ENCODE data around the gene ARHGAP33.
"Not testable (repeated sequence)": the region's sequence is repeated elsewhere in the genome, so short reads cannot be mapped to it uniquely, and the experiment has no call there.

ARHGAP33 gene

DNA sequence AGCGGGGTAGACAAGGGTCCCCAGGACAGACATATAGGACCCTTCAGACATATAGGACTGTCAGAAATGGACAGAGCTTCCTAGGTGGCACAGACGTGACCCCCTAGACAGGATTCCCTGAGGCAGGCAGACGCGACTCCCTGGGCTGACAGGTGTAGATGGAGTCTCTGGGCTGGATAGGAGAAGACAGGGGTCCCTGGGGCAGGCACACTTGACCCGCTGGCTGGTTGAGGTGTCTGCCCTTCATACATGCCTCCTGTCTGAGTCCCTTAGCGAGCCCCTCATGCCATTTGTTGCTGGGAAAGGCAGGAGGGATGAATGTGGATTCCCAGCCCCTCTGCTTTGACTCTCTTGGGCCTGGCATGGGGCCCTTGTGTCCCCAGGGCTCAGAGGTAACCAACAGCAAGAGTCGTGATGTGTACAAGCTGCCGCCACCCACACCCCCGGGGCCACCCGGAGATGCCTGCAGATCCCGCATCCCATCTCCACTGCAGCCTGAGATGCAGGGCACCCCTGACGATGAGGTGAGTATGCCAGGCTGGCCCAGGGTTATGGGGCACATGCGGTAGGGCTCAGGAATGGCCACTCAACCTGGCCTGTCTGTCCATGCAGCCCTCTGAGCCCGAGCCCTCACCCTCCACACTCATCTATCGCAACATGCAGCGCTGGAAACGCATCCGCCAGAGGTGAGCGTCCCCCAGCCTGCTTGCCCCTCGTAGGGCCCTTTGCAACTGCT, 21.6 kb upstream of the ARHGAP33 start:
- H3K4me3 ChIP-seq, result no peak overlapping the region
- no peak overlapping the region for H3K27ac ChIP-seq

DNA sequence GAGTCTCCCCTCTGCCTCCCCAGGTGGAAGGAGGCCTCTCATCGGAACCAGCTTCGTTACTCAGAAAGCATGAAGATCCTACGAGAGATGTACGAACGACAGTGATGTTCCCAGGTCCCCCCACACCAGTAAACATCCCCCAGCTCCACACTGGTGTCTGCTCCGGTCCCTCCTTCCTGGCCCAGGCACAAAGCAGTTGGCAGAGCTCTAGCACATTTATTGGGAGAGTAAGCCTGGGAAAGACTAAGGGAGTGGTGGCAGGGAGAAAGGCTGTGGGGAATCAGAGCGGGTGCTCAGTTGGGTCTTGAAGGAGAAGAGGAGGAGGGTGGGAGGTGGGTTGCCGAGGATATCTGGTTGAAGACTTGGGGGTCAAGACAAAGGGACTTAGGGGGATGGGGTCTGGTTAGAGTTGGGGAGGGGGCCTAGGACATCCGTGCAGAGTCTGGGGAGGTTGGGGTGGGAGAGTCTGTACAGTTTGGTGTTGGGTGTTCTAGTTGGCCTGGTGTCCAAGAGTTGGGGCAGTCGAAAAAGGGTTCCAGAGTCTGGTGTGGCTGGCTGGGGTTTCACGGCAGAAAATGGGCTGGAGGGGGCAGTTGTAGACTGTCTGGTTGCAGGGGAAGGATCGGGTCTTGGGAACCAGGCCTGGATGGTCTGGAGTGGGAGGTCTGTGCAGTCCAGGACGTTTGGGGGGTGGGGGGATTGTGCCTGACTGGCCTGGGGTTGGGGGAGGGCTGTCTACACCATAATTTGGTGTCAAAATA, 20.8 kb upstream of the ARHGAP33 start:
- H3K4me3 ChIP-seq, result no peak overlapping the region
- peak overlapping the region in 11 of 21 experiments; percentile 48 to 97 (median 76) for H3K27ac ChIP-seq

- Histone ChIP-seq H3K4me3 (peak overlapping the region; percentile 7 to 76 (median 17)), H3K27ac (peak overlapping the region in 16 of 21 experiments; percentile 5 to 97 (median 75))
These were observed 20.2 kb upstream of the ARHGAP33 start for GRCh38 chr19:35755131-35755549.

DNA sequence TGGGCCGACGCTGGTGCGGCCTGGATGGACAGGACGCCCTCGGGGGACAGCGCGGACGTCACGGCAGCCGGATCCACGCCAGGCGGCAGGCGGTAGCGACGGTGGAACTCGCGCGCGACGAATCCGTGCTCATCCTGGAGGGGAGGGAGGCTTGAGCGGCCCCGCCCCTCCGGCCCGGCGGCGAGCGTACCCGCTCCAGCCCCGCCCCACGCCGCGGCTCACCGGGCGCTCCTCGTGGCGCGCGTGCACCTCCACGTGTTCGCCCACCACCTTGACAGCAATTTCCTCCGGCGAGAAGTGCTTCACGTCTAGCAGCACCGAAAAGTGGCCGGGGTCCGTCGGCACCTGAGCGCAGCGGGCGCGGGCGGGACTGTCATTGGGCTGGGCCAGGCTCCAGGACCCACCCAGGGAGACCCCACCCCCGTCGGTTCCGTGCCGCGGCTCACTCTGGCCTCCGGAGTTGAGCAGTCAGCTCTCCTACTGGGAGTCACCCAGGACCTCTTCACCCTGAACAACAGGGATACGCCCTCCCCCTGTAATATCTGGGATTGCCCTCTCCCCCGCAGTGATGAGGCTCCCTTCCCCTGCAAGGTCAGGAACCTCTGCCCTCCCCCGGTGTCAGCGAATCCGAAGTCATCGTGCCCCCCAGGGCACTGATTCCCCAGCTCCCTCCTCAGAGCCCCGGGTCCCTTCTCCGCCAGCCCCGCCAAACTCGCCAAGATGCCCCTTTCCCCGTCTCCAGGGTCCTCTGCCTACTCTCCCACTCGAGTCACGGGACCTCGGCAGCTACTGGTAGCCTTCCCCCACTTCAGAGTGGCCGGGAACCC, 19.6 kb upstream of the ARHGAP33 start:
- Histone ChIP-seq H3K27ac (peak overlapping the region in 19 of 21 experiments; percentile 0 to 97 (median 75)), H3K4me3 (peak overlapping the region; percentile 7 to 76 (median 17))

DNA sequence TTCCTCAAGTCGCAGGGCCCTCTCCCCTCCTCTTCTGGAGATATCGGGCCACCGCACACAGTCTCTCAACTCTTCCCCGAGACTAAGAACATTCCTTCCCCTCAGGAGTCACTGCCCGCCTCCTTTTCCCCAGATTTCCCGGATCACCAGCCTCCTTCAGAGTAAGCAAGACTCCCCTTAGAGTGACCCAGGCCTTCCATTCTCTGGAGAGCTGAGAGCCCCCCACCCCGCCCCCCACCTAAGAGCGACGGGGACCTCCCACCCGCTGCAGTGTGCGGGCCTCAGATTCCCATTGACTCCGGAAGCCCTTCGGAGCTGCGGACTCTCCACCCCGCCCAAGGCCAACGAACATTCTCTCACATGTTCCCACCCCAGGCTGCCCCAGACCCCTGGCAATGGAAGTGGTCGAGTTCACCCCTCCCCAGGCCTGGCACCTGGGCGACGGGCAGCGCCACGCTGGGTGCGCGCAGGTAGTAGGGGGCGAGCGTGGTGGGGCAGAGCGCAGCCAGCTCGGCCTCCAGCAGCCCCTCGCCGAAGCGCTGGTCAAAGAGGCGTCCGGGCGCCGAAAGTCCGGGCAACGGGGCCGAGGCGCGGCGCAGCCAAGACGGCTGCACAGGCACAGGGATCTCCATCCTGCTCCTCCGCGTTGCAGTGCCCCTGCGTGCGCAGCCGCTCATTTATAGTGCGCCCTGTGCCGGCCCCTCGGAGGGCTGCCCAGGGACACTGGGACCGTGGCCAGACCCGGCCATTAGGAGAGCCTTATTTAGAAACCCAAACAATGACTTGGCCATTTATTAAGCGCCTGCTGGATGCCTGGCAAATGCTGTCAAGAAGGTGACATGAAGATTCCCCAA, 18.8 kb upstream of the ARHGAP33 start, which contains the start of gene HSPB6:
TSS of gene HSPB6 (minus strand) at position 653 of the 854 bp plus-strand sequence. CDS start at position 632, 21 bp downstream.
- peak within 1 kb of the TSS; percentile 5 to 97 (median 76) for H3K27ac ChIP-seq

DNA sequence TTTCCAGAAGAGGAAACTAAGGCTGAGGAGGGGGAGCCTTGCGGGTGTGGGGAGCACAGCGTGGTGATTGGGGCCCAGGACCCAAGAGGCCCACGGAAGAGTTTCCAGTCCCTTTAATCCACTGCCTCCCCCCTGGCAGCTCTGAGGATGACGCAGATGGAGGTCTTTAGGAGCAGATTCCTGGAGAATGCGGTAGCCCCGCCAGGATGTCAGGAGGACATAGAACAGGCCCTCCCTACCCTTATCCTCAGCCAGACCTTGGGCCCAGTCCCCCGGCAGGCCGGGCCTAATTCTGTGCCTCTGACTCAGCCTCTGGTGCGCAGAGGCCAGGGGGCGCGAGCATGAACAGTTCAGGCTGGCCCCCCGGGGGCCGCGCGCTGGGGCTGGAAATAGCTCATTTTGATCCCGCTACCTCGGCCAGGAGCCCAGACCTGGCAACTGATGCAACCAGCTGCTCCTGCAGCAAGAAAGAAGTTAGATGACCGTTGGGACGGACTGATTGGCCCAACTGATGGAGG, 18.1 kb upstream of the ARHGAP33 start:
- Histone ChIP-seq H3K27ac (peak overlapping the region; percentile 5 to 97 (median 76)), H3K4me3 (peak overlapping the region; percentile 60 to 99 (median 78))

More for the DNA sequence above, 18.8 kb upstream of the ARHGAP33 start, which contains the start of gene HSPB6:
- H3K4me3 ChIP-seq, result peak within 1 kb of the TSS; percentile 60 to 99 (median 78)

DNA sequence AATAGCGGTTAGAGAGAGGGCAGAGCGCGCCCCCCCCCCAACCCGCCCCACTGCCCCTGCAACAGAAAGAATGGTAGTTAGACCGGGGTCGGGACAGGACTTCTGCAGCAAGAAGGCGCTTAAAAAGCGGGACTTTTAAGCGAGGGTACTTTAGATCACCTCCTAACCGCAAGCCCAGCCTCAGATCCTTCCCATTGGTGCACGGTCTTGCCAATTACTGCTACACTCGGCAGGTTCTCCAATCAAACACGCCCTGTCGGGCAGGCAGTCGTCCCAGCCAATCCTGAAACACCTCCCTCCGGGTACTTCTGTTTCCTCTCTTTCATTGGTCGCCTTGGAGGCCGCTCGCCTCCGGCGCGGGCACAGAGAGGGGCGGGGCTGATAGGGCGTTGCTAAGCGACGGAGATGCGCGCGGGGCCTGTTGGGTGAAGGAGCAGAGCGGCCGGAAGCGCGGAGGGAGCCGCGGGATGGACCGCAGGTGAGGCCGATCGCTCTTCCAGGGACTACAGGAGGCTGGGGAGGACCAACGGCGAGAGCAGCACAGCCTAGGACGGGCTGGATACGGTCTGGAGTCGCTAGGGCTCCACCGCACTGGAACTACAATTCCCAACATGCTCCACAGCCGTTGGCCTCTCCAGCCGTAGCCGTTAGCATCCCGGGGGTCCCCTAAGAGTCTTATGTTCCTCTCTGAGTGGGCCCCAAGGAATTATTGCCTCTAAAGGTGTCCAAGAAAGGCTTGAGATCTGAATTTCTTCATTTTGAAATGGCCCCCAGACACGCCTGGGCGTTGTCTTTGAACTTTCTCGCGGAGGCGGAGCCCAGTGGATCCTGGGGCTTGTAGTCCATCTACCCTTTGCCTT, 17.4 kb upstream of the ARHGAP33 start, which contains the start of gene PROSER3:
TSS of gene PROSER3 (plus strand) at position 428 of the 860 bp plus-strand sequence. CDS start at position 468, 40 bp downstream.
- peak within 1 kb of the TSS; percentile 60 to 99 (median 78) for H3K4me3 ChIP-seq
- peak within 1 kb of the TSS; percentile 63 to 97 (median 92) for H3K27ac ChIP-seq

- Histone ChIP-seq H3K27ac (no peak overlapping the region), H3K4me3 (no peak overlapping the region)
These were observed 15.7 kb upstream of the ARHGAP33 start for GRCh38 chr19:35759697-35760096.

- H3K27ac ChIP-seq, result no peak overlapping the region
- no peak overlapping the region for H3K4me3 ChIP-seq
These were observed 14.5 kb upstream of the ARHGAP33 start for GRCh38 chr19:35760711-35761349.

- Histone ChIP-seq H3K4me3 (no peak overlapping the region), H3K27ac (no peak overlapping the region)
These were observed 10.7 kb upstream of the ARHGAP33 start for GRCh38 chr19:35764432-35765315.

GRCh38 chr19:35766571-35767104, 8.7 kb upstream of the ARHGAP33 start:
- no peak overlapping the region for H3K27ac ChIP-seq
- H3K4me3 ChIP-seq, result no peak overlapping the region

GRCh38 chr19:35767288-35768081, 7.9 kb upstream of the ARHGAP33 start:
- Histone ChIP-seq H3K27ac (no peak overlapping the region), H3K4me3 (no peak overlapping the region)

GRCh38 chr19:35768082-35768421, 7.3 kb upstream of the ARHGAP33 start:
- no peak overlapping the region for H3K27ac ChIP-seq
- no peak overlapping the region for H3K4me3 ChIP-seq

- H3K27ac ChIP-seq, H3K4me3 ChIP-seq: not testable (repeated sequence)
These were observed 3.0 kb upstream of the ARHGAP33 start for GRCh38 chr19:35772362-35772761.

All from skin epidermis (tissue), 12 donors.